Uterus (tissue), 2 donors: ENCODE measurements around the gene UNC119.

Source experiments
- POLR2A ChIP-seq, 2 donors: fragments of 450-650 bp; IDR thresholded peaks; one replicate each; pipeline ENCODE4 v1.6.1; 2016; ENCODE audit warnings: antibody characterized with exemption in 2 of 2, mild to moderate bottlenecking in 1 of 2, moderate library complexity in 1 of 2
- TF ChIP-seq, protein P1 (sequence below), 4 experiments: fragments of 200-600 bp in 2 of 4; fragments of 450-650 bp in 2 of 4; sonication (generic) in 2 of 4; IDR thresholded peaks; one replicate each; pipeline ENCODE4 v1.5.1; 2016 to 2019; ENCODE audit warnings: antibody characterized with exemption in 4 of 4, mild to moderate bottlenecking in 2 of 4, moderate library complexity in 1 of 4

- TF ChIP-seq, protein P1, sequence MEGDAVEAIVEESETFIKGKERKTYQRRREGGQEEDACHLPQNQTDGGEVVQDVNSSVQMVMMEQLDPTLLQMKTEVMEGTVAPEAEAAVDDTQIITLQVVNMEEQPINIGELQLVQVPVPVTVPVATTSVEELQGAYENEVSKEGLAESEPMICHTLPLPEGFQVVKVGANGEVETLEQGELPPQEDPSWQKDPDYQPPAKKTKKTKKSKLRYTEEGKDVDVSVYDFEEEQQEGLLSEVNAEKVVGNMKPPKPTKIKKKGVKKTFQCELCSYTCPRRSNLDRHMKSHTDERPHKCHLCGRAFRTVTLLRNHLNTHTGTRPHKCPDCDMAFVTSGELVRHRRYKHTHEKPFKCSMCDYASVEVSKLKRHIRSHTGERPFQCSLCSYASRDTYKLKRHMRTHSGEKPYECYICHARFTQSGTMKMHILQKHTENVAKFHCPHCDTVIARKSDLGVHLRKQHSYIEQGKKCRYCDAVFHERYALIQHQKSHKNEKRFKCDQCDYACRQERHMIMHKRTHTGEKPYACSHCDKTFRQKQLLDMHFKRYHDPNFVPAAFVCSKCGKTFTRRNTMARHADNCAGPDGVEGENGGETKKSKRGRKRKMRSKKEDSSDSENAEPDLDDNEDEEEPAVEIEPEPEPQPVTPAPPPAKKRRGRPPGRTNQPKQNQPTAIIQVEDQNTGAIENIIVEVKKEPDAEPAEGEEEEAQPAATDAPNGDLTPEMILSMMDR (IDR thresholded peaks at IDR 0.05), result no peak
- no peak for TF ChIP-seq POLR2A (IDR thresholded peaks at IDR 0.05)
Measured at GRCh38 chr17:28534740-28535375, 17.6 kb downstream of the UNC119 start.
